WTC11 (cell line): ENCODE results near the gene CELF1. TPM values are rescaled to one million over a fixed set of nuclear protein-coding genes. Genes with fewer than 3 reads are reported as not detected.

Source experiments
- AFF4 ChIP-seq: sonication (generic); formaldehyde crosslinking; IDR thresholded peaks from 2 replicates; pipeline ENCODE4 v1.8.1; 2023; ENCODE audit warnings: mild to moderate bottlenecking, missing genetic modification reagents, borderline replicate concordance
- ARID4B ChIP-seq: sonication (generic); formaldehyde crosslinking; IDR thresholded peaks from 2 replicates; pipeline ENCODE4 v1.8.0; 2023; ENCODE audit warnings: missing genetic modification reagents, mild to moderate bottlenecking, borderline replicate concordance
- CREB1 ChIP-seq: sonication (generic); formaldehyde crosslinking; IDR thresholded peaks from 2 replicates; pipeline ENCODE4 v1.8.0; 2023; ENCODE audit warnings: mild to moderate bottlenecking, missing genetic modification reagents
- CREM ChIP-seq: sonication (generic); formaldehyde crosslinking; IDR thresholded peaks from 2 replicates; pipeline ENCODE4 v1.8.1; 2022; ENCODE audit warnings: mild to moderate bottlenecking, missing genetic modification reagents, moderate library complexity
- EMX1 ChIP-seq: fragments of 250-450 bp; sonication (Bioruptor Pico); IDR thresholded peaks from 2 replicates; pipeline ENCODE4 v1.8.0; 2021; ENCODE audit warnings: mild to moderate bottlenecking
- ETV6 ChIP-seq: sonication (generic); formaldehyde crosslinking; IDR thresholded peaks from 2 replicates; pipeline ENCODE4 v1.8.1; 2022; ENCODE audit warnings: mild to moderate bottlenecking, missing genetic modification reagents
- FOXJ3 ChIP-seq: sonication (generic); formaldehyde crosslinking; IDR thresholded peaks from 2 replicates; pipeline ENCODE4 v1.9.0; 2021; ENCODE audit warnings: missing genetic modification reagents, mild to moderate bottlenecking, borderline replicate concordance
- HMGA2 ChIP-seq: fragments of 250-450 bp; sonication (Bioruptor Pico); IDR thresholded peaks from 2 replicates; pipeline ENCODE4 v1.4.0; 2021; ENCODE audit warnings: mild to moderate bottlenecking, moderate library complexity
- JAZF1 ChIP-seq: fragments of 250-450 bp; sonication (Bioruptor Pico); IDR thresholded peaks from 2 replicates; pipeline ENCODE4 v1.9.0; 2021; ENCODE audit warnings: moderate library complexity, mild to moderate bottlenecking, inconsistent platforms
- MAX ChIP-seq: sonication (generic); formaldehyde crosslinking; IDR thresholded peaks from 2 replicates; pipeline ENCODE4 v1.8.0; 2022; ENCODE audit warnings: mild to moderate bottlenecking, missing genetic modification reagents
- MYBL2 ChIP-seq: sonication (generic); formaldehyde crosslinking; IDR thresholded peaks from 2 replicates; pipeline ENCODE4 v1.8.1; 2023; ENCODE audit warnings: mild to moderate bottlenecking, moderate library complexity, missing genetic modification reagents
- NR1H2 ChIP-seq: sonication (generic); formaldehyde crosslinking; IDR thresholded peaks from 2 replicates; pipeline ENCODE4 v1.9.0; 2021; ENCODE audit warnings: mild to moderate bottlenecking, moderate library complexity, missing genetic modification reagents
- NR2C2 ChIP-seq: sonication (generic); formaldehyde crosslinking; IDR thresholded peaks from 2 replicates; pipeline ENCODE4 v1.8.0; 2022; ENCODE audit warnings: mild to moderate bottlenecking, missing genetic modification reagents
- NR3C1 ChIP-seq: sonication (generic); formaldehyde crosslinking; conservative IDR thresholded peaks from 2 replicates; pipeline ENCODE4 v1.8.1; 2023; ENCODE audit warnings: low read depth, mild to moderate bottlenecking, missing genetic modification reagents
- RORB ChIP-seq: fragments of 250-450 bp; sonication (Bioruptor Pico); IDR thresholded peaks from 2 replicates; pipeline ENCODE4 v1.9.0; 2021; ENCODE audit warnings: mild to moderate bottlenecking
- SMAD3 ChIP-seq: sonication (generic); formaldehyde crosslinking; IDR thresholded peaks from 2 replicates; pipeline ENCODE4 v1.8.0; 2022; ENCODE audit warnings: missing genetic modification reagents, mild to moderate bottlenecking, borderline replicate concordance
- SMAD4 ChIP-seq: sonication (generic); formaldehyde crosslinking; IDR thresholded peaks from 2 replicates; pipeline ENCODE4 v1.8.0; 2022; ENCODE audit warnings: mild to moderate bottlenecking, missing genetic modification reagents
- TP53 ChIP-seq: sonication (generic); formaldehyde crosslinking; IDR thresholded peaks from 2 replicates; pipeline ENCODE4 v1.8.1; 2023; ENCODE audit warnings: mild to moderate bottlenecking, missing genetic modification reagents
- USF1 ChIP-seq: sonication (generic); formaldehyde crosslinking; IDR thresholded peaks from 2 replicates; pipeline ENCODE4 v1.8.0; 2022; ENCODE audit warnings: mild to moderate bottlenecking, missing genetic modification reagents
- ZBTB21 ChIP-seq: sonication (generic); formaldehyde crosslinking; IDR thresholded peaks from 2 replicates; pipeline ENCODE4 v1.8.1; 2023; ENCODE audit warnings: mild to moderate bottlenecking, missing genetic modification reagents, borderline replicate concordance
- ZNF138 ChIP-seq: sonication (generic); formaldehyde crosslinking; conservative IDR thresholded peaks from 2 replicates; pipeline ENCODE4 v1.8.1; 2022; ENCODE audit warnings: mild to moderate bottlenecking, moderate library complexity, missing genetic modification reagents
- ZNF219 ChIP-seq: sonication (generic); formaldehyde crosslinking; IDR thresholded peaks from 2 replicates; pipeline ENCODE4 v1.8.0; 2023; ENCODE audit warnings: missing genetic modification reagents, mild to moderate bottlenecking, borderline replicate concordance
- ZNF671 ChIP-seq: fragments of 250-450 bp; sonication (Bioruptor Pico); IDR thresholded peaks from 2 replicates; pipeline ENCODE4 v1.8.0; 2021; ENCODE audit warnings: mild to moderate bottlenecking
- total RNA-seq: library from RNA; stranded (reverse); gene quantifications from 3 replicates; pipeline ENCODE4 v1.2.3, GENCODE V29; 2021
- TF ChIP-seq, protein P1 (sequence below): sonication (generic); formaldehyde crosslinking; IDR thresholded peaks from 2 replicates; pipeline ENCODE4 v1.8.1; 2022; ENCODE audit warnings: mild to moderate bottlenecking, moderate library complexity, missing genetic modification reagents
- TF ChIP-seq, protein P2 (sequence below): sonication (generic); formaldehyde crosslinking; IDR thresholded peaks from 2 replicates; pipeline ENCODE4 v1.8.1; 2023; ENCODE audit warnings: mild to moderate bottlenecking, moderate library complexity, missing genetic modification reagents

The CELF1 gene
- total RNA-seq, 1 experiment from 2014 or later: 177 TPM

DNA sequence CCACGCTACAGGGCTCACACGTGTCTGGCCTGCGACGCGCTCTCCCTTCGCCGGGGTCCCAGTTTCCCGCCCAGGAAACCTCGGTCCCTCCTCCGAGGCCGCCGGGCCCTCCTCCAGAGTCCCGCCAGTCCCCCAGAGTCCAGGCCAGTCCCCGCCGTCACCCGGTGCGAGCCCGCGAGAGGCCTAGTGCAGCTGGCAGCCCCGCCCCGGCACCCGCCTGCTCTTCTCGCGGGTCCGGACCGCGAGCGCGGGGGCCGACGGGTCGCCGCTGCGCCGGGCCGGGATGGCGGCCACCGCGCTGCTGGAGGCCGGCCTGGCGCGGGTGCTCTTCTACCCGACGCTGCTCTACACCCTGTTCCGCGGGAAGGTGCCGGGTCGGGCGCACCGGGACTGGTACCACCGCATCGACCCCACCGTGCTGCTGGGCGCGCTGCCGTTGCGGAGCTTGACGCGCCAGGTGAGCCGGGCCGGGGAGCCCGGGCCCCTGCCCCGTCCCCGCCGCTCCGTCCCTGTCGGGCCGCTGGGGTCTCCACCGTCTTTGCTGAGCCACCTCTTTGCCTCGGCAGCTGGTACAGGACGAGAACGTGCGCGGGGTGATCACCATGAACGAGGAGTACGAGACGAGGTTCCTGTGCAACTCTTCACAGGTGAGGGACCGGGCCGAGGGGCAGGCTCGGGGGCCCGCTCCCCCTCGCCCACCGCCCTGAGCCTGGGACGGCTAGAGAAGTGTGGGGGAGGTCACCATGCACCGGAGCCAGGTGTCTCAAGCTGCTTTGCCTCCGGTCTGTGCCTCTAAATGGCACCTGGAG lies 12.6 kb upstream of the CELF1 start, which contains the start of gene PTPMT1 (continued):
- TF ChIP-seq, protein P1, sequence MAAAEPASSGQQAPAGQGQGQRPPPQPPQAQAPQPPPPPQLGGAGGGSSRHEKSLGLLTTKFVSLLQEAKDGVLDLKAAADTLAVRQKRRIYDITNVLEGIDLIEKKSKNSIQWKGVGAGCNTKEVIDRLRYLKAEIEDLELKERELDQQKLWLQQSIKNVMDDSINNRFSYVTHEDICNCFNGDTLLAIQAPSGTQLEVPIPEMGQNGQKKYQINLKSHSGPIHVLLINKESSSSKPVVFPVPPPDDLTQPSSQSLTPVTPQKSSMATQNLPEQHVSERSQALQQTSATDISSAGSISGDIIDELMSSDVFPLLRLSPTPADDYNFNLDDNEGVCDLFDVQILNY (CRISPR knock-in tag): peak; percentile 60
- TF ChIP-seq SMAD4 (CRISPR knock-in tag) (no peak), CREB1 (no peak; the same call in 1 of the 2 replicates), JAZF1 (CRISPR knock-in tag) (no peak), ZBTB21 (no peak), NR1H2 (CRISPR knock-in tag) (no peak), RORB (CRISPR knock-in tag) (no peak), SMAD3 (CRISPR knock-in tag) (no peak; the same call in 1 of the 2 replicates), NR3C1 (CRISPR knock-in tag) (0 out of 2 replicates have a peak, but pooled peaks have one; percentile 51), USF1 (peak; percentile 26; the same call in 1 of the 2 replicates), MAX (CRISPR knock-in tag) (peak; percentile 96; the same call in 1 of the 2 replicates), MYBL2 (CRISPR knock-in tag) (no peak; the same call in 1 of the 2 replicates), ETV6 (peak; percentile 45; the same call in 1 of the 2 replicates), HMGA2 (CRISPR knock-in tag) (no peak), NR2C2 (CRISPR knock-in tag) (no peak), ARID4B (CRISPR knock-in tag) (peak; percentile 10; the same call in 1 of the 2 replicates), AFF4 (CRISPR knock-in tag) (no peak), ZNF219 (CRISPR knock-in tag) (no peak), EMX1 (no peak), ZNF671 (CRISPR knock-in tag) (no peak), CREM (peak; percentile 61; the same call in 1 of the 2 replicates), FOXJ3 (no peak), ZNF138 (CRISPR knock-in tag) (no peak), TP53 (CRISPR knock-in tag) (no peak; the same call in 1 of the 2 replicates)
- TF ChIP-seq, protein P2, sequence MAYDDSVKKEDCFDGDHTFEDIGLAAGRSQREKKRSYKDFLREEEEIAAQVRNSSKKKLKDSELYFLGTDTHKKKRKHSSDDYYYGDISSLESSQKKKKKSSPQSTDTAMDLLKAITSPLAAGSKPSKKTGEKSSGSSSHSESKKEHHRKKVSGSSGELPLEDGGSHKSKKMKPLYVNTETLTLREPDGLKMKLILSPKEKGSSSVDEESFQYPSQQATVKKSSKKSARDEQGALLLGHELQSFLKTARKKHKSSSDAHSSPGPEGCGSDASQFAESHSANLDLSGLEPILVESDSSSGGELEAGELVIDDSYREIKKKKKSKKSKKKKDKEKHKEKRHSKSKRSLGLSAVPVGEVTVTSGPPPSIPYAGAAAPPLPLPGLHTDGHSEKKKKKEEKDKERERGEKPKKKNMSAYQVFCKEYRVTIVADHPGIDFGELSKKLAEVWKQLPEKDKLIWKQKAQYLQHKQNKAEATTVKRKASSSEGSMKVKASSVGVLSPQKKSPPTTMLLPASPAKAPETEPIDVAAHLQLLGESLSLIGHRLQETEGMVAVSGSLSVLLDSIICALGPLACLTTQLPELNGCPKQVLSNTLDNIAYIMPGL (CRISPR knock-in tag): 0 out of 2 replicates have a peak, but pooled peaks have one; percentile 14
